ENCODE data around the gene ZRSR2. TPM values are rescaled to one million over a fixed set of nuclear protein-coding genes. Genes with fewer than 3 reads are reported as not detected.

Gene ZRSR2, protein sequence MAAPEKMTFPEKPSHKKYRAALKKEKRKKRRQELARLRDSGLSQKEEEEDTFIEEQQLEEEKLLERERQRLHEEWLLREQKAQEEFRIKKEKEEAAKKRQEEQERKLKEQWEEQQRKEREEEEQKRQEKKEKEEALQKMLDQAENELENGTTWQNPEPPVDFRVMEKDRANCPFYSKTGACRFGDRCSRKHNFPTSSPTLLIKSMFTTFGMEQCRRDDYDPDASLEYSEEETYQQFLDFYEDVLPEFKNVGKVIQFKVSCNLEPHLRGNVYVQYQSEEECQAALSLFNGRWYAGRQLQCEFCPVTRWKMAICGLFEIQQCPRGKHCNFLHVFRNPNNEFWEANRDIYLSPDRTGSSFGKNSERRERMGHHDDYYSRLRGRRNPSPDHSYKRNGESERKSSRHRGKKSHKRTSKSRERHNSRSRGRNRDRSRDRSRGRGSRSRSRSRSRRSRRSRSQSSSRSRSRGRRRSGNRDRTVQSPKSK
- total RNA-seq: 3.7 and 4.7 TPM in 2 replicates

DNA sequence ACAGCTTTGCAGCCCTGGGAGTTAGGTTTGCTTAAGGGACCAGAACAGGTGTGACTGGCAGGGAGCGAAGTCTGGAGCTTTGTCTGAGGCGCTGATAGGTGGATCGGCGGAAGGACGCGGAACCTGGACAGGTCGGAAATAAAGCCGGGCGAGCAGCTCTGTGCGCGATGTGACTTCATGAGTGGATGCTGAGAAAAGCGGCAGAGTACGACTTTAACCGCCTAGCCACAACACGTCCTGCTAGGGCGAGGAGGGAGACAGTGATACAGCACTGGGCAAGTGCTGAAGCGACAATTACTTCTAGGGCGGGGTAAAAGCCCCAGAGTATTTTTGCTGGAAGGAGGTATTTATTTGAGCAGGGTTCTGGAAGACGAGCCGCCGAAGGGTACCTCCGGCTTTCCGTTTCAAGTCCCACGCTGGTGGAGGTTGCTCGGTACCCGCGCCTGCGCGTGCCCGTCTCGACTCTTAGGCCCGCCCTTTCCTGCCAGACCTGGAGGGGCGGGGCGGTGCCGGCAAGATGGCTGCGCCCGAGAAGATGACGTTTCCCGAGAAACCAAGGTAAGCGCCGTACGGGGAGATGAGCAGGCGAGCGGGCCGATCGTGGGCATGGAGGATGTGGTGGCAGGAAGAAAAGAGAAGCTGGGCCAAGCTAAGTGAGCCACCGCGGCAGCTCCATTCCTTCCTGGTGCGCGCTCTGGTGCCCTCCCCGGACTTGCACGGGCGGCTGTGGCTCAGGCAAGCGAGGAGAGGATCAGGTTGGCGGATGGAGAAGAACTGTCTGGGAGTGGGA is at the start of gene ZRSR2:
Gene ZRSR2, plus strand, starts transcription at position 506 of the 790 bp plus-strand sequence. Its CDS starts 12 bp downstream, at position 518.

DNA sequence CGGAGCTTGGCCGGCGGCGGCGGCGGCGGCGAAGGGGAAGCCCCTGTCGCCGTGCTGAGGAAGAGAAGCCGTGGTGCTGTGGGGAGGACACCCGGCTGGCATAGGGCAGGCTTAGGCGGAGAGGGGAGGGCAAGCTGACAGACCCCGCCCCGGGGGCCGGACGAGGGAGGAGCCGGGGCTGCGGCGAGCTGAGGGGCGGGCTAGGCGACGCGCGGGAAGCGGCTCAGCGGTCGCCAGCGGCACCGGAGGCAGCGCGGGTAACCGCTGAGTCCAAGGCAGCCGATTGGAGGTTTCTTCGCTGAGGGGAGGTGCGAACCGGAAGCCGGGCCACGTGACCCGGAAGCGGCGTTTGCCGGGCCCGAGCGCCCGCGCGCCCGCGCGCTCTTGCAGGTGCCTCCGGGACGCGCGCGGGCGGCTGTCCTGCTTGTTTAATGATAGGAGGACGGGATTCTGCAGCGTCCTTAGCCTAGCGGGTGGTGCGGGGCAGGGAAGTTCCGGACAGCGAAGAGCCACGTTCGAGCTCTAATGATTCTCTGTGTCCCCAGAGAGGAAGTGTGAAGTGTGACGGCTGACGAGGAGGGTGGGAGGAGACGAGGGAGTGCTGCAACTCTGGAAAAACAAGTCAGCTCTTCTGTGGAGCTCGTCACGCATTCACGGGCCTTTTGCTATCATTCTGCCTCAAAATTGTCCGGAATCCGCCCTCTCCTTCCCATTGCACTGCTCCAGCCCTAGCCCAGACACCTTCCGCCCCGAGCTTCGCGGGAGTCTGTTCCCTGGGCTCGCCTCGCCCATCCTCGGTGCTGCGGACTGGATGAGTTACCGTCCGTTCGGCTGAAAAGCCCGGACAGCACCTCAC is 64.7 kb downstream of the ZRSR2 start, which contains the start of gene AP1S2:
Gene AP1S2, minus strand, starts transcription at position 102 of the 856 bp plus-strand sequence. CDS start 2,289 bp downstream, outside the sequence.

Other genes with a start within 250 kb of the ZRSR2 start
- gene ACE2, start 189.5 kb upstream of the ZRSR2 start, total RNA-seq: not detected in 2 replicates
- 0.11 and 0.39 TPM in 2 replicates for gene CLTRN, start 125.7 kb upstream of the ZRSR2 start, total RNA-seq
- 3.2 and 3.5 TPM in 2 replicates for gene CA5B, start 52.2 kb upstream of the ZRSR2 start, total RNA-seq
- gene AP1S2, start 64.3 kb downstream of the ZRSR2 start, total RNA-seq: 15.4 and 16.5 TPM in 2 replicates